HL-60 (cell line): ENCODE results near the gene SLC25A21.

ENCODE experiments used
- DNase-seq, 2 experiments: peaks; one replicate each; pipeline ENCODE4 v3.0.0-alpha.2; 2010 to 2020; ENCODE audit warnings: low read depth in 1 of 2, low spot score in 1 of 2
- H3K27ac ChIP-seq: fragments of 250-450 bp; sonication (Bioruptor Pico); replicated peaks from 2 replicates; pipeline ENCODE4 v1.5.1; 2020; ENCODE audit warnings: mild to moderate bottlenecking, moderate library complexity
- H3K27me3 ChIP-seq: fragments of 250-450 bp; sonication (Bioruptor Pico); 2 replicates; pipeline ENCODE4 v1.5.1; 2021; ENCODE audit warnings: mild to moderate bottlenecking, moderate library complexity; ENCODE audit not compliant: insufficient read depth, poor library complexity, severe bottlenecking
- H3K4me3 ChIP-seq: replicated peaks from 2 replicates; pipeline ENCODE4 v1.5.1; 2011; ENCODE audit warnings: mild to moderate bottlenecking, control low read depth, low read length; ENCODE audit not compliant: insufficient read depth
- GABPA ChIP-seq: IDR thresholded peaks from 2 replicates; pipeline ENCODE4 v1.6.1; 2012; ENCODE audit warnings: low read depth
- POLR2AphosphoS5 ChIP-seq: IDR thresholded peaks from 2 replicates; pipeline ENCODE4 v1.6.1; 2012; ENCODE audit warnings: low read depth
- SPI1 ChIP-seq: IDR thresholded peaks from 2 replicates; pipeline ENCODE4 v1.6.1; 2012; ENCODE audit warnings: low read depth, mild to moderate bottlenecking, borderline replicate concordance
- TF ChIP-seq, protein P1 (sequence below): IDR thresholded peaks from 2 replicates; pipeline ENCODE4 v1.6.1; 2012; ENCODE audit warnings: low read depth; ENCODE audit not compliant: insufficient replicate concordance
- TF ChIP-seq, protein P2 (sequence below): IDR thresholded peaks from one replicate; pipeline ENCODE4 v1.5.1; 2011; ENCODE audit warnings: low read length, control low read depth, inconsistent platforms; ENCODE audit not compliant: insufficient read depth

SLC25A21 gene

DNA sequence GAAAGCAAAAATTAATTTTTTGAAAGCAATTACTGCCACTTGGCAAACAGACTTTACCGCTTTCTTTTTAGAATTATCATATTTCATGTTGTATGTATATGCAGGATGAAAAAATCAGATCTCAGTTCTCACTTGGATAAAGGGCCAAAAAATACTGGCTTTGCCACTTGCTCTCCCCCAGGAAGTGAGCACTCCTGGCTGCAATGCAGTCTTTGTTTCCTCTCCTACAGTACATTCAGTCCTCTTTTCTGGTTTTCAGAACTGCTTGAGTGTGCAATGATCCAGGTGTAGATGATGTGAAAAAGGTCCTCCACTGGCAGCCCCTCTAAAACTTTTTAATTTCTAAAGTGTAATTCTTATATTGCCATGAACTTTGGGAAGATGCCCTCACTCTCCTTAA is 183.4 kb downstream of the SLC25A21 start:
- TF ChIP-seq, protein P1, sequence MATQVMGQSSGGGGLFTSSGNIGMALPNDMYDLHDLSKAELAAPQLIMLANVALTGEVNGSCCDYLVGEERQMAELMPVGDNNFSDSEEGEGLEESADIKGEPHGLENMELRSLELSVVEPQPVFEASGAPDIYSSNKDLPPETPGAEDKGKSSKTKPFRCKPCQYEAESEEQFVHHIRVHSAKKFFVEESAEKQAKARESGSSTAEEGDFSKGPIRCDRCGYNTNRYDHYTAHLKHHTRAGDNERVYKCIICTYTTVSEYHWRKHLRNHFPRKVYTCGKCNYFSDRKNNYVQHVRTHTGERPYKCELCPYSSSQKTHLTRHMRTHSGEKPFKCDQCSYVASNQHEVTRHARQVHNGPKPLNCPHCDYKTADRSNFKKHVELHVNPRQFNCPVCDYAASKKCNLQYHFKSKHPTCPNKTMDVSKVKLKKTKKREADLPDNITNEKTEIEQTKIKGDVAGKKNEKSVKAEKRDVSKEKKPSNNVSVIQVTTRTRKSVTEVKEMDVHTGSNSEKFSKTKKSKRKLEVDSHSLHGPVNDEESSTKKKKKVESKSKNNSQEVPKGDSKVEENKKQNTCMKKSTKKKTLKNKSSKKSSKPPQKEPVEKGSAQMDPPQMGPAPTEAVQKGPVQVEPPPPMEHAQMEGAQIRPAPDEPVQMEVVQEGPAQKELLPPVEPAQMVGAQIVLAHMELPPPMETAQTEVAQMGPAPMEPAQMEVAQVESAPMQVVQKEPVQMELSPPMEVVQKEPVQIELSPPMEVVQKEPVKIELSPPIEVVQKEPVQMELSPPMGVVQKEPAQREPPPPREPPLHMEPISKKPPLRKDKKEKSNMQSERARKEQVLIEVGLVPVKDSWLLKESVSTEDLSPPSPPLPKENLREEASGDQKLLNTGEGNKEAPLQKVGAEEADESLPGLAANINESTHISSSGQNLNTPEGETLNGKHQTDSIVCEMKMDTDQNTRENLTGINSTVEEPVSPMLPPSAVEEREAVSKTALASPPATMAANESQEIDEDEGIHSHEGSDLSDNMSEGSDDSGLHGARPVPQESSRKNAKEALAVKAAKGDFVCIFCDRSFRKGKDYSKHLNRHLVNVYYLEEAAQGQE = no peak
- TF ChIP-seq GABPA (no peak), POLR2AphosphoS5 (no peak), SPI1 (no peak)
- TF ChIP-seq, protein P2, sequence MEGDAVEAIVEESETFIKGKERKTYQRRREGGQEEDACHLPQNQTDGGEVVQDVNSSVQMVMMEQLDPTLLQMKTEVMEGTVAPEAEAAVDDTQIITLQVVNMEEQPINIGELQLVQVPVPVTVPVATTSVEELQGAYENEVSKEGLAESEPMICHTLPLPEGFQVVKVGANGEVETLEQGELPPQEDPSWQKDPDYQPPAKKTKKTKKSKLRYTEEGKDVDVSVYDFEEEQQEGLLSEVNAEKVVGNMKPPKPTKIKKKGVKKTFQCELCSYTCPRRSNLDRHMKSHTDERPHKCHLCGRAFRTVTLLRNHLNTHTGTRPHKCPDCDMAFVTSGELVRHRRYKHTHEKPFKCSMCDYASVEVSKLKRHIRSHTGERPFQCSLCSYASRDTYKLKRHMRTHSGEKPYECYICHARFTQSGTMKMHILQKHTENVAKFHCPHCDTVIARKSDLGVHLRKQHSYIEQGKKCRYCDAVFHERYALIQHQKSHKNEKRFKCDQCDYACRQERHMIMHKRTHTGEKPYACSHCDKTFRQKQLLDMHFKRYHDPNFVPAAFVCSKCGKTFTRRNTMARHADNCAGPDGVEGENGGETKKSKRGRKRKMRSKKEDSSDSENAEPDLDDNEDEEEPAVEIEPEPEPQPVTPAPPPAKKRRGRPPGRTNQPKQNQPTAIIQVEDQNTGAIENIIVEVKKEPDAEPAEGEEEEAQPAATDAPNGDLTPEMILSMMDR = no peak
- Histone ChIP-seq H3K27me3 (no peaks in the 10 kb centered on the region), H3K4me3 (no peak overlapping the region), H3K27ac (no peak overlapping the region)
- no peak for DNase-seq

DNA sequence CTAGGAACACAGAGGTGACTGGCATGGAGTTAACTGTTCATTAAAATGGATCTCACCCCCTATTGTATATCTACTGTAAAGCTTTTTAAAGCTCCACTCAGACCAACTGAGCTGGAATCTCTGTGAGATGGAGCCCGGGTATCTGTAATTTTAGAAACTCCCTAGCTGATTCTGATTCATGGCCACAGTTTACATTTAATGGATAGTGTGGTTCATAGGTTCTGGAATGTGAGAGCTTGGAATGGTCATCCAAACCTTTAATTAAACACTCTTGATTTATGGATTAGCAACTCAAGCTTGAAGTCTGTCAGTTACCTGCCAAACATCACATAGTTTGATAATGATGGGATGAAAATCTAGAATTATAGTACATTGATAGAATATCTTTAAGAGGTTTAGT is 183.8 kb downstream of the SLC25A21 start:
- Histone ChIP-seq H3K27ac (no peak overlapping the region), H3K27me3 (no peaks in the 10 kb centered on the region), H3K4me3 (no peak overlapping the region)
- DNase-seq = no peak
- TF ChIP-seq SPI1 = no peak
- TF ChIP-seq POLR2AphosphoS5 = no peak
- TF ChIP-seq, protein P1 = no peak
- TF ChIP-seq, protein P2 = no peak
- no peak for TF ChIP-seq GABPA

- Histone ChIP-seq H3K27ac (no peak overlapping the region), H3K4me3 (no peak overlapping the region), H3K27me3 (no peaks in the 10 kb centered on the region)
- no peak for TF ChIP-seq GABPA
- TF ChIP-seq, protein P1 = no peak
- TF ChIP-seq POLR2AphosphoS5 = no peak
- TF ChIP-seq, protein P2 = no peak
- no peak for TF ChIP-seq SPI1
- no peak for DNase-seq
Observed at GRCh38 chr14:36986407-36986806, 186.0 kb downstream of the SLC25A21 start.
